HepG2 (cell line): Measurements from ENCODE around the gene BCCIP. TPM values are rescaled to one million over a fixed set of nuclear protein-coding genes. Genes with fewer than 3 reads are reported as not detected.

Experiments
- ATAC-seq: fragments of 200-7000 bp; cut with Tn5 transposase; 3 replicates; pipeline ENCODE4 v1.9.1; 2020; ENCODE audit warnings: mild to moderate bottlenecking, moderate library complexity
- BruUV-seq: library from RNA; stranded (reverse); fragments of 400-500 nt; replicated peaks from 2 replicates; lab custom pipeline; 2021; lab: Mats Ljungman, UMichigan
- CTCF ChIA-PET: fragments of 300-600 bp; formaldehyde crosslinking; extraction: SDS; loops from one replicate; lab custom pipeline; 2021; ENCODE audit warnings: low total read pairs, inconsistent platforms, low intra/inter-chr PET ratio; lab: Yijun Ruan, JAX
- POLR2A ChIA-PET: fragments of 350-600 bp; sonication (Branson Sonifier 250); formaldehyde crosslinking; loops from one replicate; lab custom pipeline; 2020; ENCODE audit warnings: antibody characterized with exemption, inconsistent platforms; lab: Yijun Ruan, JAX
- DNase-seq: peaks from one replicate; pipeline ENCODE4 v3.0.0-alpha.2; 2015; ENCODE audit warnings: low spot score
- FAIRE-seq: peaks from 3 replicates; lab custom pipeline; 2011; peaks lifted over from hg19 to GRCh38; lab: Jason Lieb, UNC
- H2AFZ ChIP-seq: one replicate; pipeline ENCODE4 v1.6.1; 2011; ENCODE audit warnings: low read length, inconsistent platforms
- H3K27ac ChIP-seq: fragments of 300-600 bp; 3 replicates; pipeline ENCODE4 v1.8.0; 2011; ENCODE audit warnings: mixed run types, mild to moderate bottlenecking, mixed read lengths, low read length, inconsistent platforms; ENCODE audit not compliant: insufficient read depth; ENCODE audit errors: extremely low read length
- H3K27me3 ChIP-seq, 2 experiments: fragments of 200-600 bp in 1 of 2; 2 replicates in 1 of 2; 3 replicates in 1 of 2; pipeline versions ENCODE4 v1.6.0 to v1.8.0; 2011; ENCODE audit warnings: low read length in 2 of 2, mild to moderate bottlenecking in 2 of 2, moderate library complexity in 2 of 2, inconsistent platforms in 1 of 2; ENCODE audit not compliant: insufficient read depth in 2 of 2, control insufficient read depth in 1 of 2
- H3K36me3 ChIP-seq, 2 experiments: fragments of 200-600 bp in 1 of 2; replicated peaks in 1 of 2; 2 replicates in 1 of 2; 3 replicates in 1 of 2; pipeline versions ENCODE4 v1.5.1 to v1.8.0; 2011; ENCODE audit warnings: low read length in 2 of 2, inconsistent platforms in 1 of 2; ENCODE audit not compliant: insufficient read depth in 2 of 2, control insufficient read depth in 1 of 2
- H3K4me1 ChIP-seq: 2 replicates; pipeline ENCODE4 v1.5.1; 2012; ENCODE audit warnings: low read length, inconsistent platforms; ENCODE audit not compliant: insufficient read depth
- H3K4me2 ChIP-seq: 2 replicates; pipeline ENCODE4 v1.6.0; 2011; ENCODE audit warnings: low read depth, low read length, inconsistent platforms
- H3K4me3 ChIP-seq, 3 experiments: fragments of 200-600 bp in 1 of 3; sonication (generic), shearing (Covaris generic) in 1 of 3; replicated peaks in 1 of 3; 2 replicates each; pipeline ENCODE4 v1.5.1; 2011 to 2016; ENCODE audit warnings: low read length in 3 of 3, inconsistent platforms in 2 of 3, low read depth in 2 of 3, mild to moderate bottlenecking in 2 of 3, control low read depth in 1 of 3, mixed read lengths in 1 of 3; ENCODE audit not compliant: insufficient read depth in 1 of 3
- H3K79me2 ChIP-seq: one replicate; pipeline ENCODE4 v1.6.1; 2011; ENCODE audit warnings: low read length, inconsistent platforms; ENCODE audit not compliant: insufficient read depth
- H3K9ac ChIP-seq: 2 replicates; pipeline ENCODE4 v1.6.0; 2011; ENCODE audit warnings: mild to moderate bottlenecking, low read depth, low read length, inconsistent platforms; ENCODE audit not compliant: insufficient read depth
- H3K9me3 ChIP-seq: 2 replicates; pipeline ENCODE4 v1.5.1; 2012; ENCODE audit warnings: mild to moderate bottlenecking, low read length
- H4K20me1 ChIP-seq: 2 replicates; pipeline ENCODE4 v1.6.0; 2011; ENCODE audit warnings: inconsistent platforms, mild to moderate bottlenecking, low read length, moderate library complexity; ENCODE audit not compliant: insufficient read depth
- GATAD2A ChIP-seq: IDR thresholded peaks from 2 replicates; pipeline ENCODE4 v1.6.1; 2016
- GPN1 ChIP-seq: sonication (generic); formaldehyde crosslinking; IDR thresholded peaks from 2 replicates; pipeline ENCODE4 v1.5.1; 2020; ENCODE audit warnings: missing genetic modification reagents, borderline replicate concordance
- JUN ChIP-seq: sonication (generic); formaldehyde crosslinking; IDR thresholded peaks from 2 replicates; pipeline ENCODE4 v1.4.0; 2020; ENCODE audit warnings: mild to moderate bottlenecking, missing genetic modification reagents
- PHF21A ChIP-seq: sonication (generic); formaldehyde crosslinking; IDR thresholded peaks from 2 replicates; pipeline ENCODE4 v1.5.0; 2020; ENCODE audit warnings: mild to moderate bottlenecking, missing genetic modification reagents
- SOX5 ChIP-seq: IDR thresholded peaks from 2 replicates; pipeline ENCODE4 v1.6.1; 2016; ENCODE audit warnings: borderline replicate concordance
- WGBS: methylation state at CpG from one replicate; pipeline ENCODE4 v1.1.6; 2017; ENCODE audit warnings: low lambda C conversion rate; 5-methylcytosine and 5-hydroxymethylcytosine counted together
- in situ Hi-C: cut with HindIII; loops from 2 replicates; pipeline ENCODE4 v1.10.0; 2017; ENCODE audit warnings: low pct_unique_long_range_greater_than_20kb; ENCODE audit not compliant: extremely low pct_ligation_motif_present
- intact Hi-C: fragments of 100-400 bp; cut with micrococcal nuclease; formaldehyde crosslinking; loops from one replicate; pipeline ENCODE4 v1.10.0; 2022; ENCODE audit not compliant: unreplicated experiment
- polyA plus RNA-seq, 8 experiments: library from polyadenylated mRNA; depleted of rRNA in 3 of 8; stranded (reverse) in 7 of 8; unstranded in 1 of 8; fragments of >200 nt; fragmentation: Illumina TruSeq in 4 of 8; extraction: Trizol in 4 of 8; gene quantifications; 2 replicates each; pipeline versions ENCODE4 v1.2.1 to v1.2.3, GENCODE V29; 2011 to 2016; ENCODE audit warnings: low read depth in 4 of 8, missing spikeins in 1 of 8, mixed read lengths in 1 of 8; ENCODE audit not compliant: insufficient read depth in 1 of 8
- total RNA-seq, 5 experiments: library from RNA; depleted of rRNA; stranded (reverse); fragments of >200 nt; fragmentation: Illumina TruSeq; extraction: Trizol; gene quantifications; 2 replicates each; pipeline ENCODE4 v1.2.3, GENCODE V29; 2016; ENCODE audit warnings: low read depth in 1 of 5
- TF ChIP-seq, protein P1 (sequence below): sonication (generic); formaldehyde crosslinking; IDR thresholded peaks from 2 replicates; pipeline ENCODE4 v1.9.0; 2021; ENCODE audit warnings: mild to moderate bottlenecking, missing genetic modification reagents

BCCIP gene
- total and polyA plus RNA-seq, 2 of the 13 experiments (the other 11 are each of a cell fraction or from before 2014, with no cell fraction given) = 37.0 to 132 TPM

DNA sequence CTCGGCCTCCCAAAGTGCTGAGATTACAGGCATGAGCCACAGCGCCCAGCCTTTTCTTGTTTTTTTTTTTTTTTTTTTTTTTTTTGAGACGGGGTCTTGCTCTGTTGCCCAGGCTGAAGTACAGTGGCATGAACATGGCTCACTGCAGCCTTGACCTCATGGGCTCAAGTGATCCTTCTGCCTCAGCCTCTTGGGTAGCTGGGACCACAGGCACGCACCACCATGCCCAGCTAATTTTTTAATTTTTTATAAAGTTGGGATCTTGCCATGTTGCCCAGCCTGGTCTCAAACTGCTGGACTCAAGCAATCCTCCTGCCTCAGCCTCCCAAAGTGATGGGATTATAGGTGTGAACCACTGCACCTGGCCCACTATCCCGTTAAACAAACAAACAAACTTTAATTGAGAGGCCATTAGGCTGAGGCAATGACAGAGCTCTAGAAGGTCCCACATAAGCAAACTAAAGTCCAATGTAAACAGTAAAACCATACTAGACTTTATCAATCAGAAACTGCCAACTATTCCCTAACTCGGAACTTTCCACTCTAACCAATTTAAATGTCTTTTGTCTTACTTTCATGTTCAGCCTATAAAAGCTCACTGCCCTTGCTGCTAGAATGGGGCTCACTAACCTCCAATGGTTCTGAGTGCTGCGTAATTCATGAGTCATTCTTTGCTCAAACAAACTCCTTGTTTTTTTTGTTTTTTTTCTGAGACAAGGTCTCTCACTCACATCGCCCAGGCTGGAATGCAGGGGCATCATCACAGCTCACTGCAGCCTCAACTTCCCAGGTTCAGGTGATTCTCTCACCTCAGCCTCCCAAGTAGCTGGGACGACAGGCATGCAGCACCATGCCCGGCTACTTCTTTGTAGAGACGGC lies 55.9 kb downstream of the BCCIP start (continued):
- TF ChIP-seq JUN (CRISPR knock-in tag) (peak; percentile 40; the same call in 1 of the 2 replicates), GPN1 (no peak), GATAD2A (CRISPR knock-in tag) (0 out of 2 replicates have a peak, but pooled peaks have one; percentile 28), SOX5 (CRISPR knock-in tag) (peak; percentile 34; the same call in 1 of the 2 replicates)

DNA sequence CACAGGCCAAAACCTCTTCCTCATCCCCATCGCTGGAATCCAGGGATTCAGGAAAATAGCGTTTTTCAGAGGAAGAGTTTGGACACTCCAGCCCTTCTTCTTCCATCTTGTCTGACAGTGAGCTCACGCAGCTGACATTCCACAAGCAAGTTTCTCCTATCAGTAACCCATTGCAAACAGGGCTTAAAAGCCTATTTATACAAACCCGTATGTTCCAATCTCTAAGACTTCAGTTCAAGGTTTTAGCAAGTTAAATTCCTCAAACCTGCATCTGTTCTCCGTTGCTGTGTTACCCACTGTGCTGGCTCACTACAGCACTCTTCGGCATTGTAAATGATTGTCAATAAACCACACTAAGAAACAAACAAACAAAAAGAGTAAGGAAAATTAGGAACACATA lies 57.4 kb downstream of the BCCIP start:
- no peak overlapping the region for H3K4me2 ChIP-seq
- peaks cover 0 to 8% of the 10 kb centered on the region in 2 experiments; a peak in 1 of 5 replicates for H3K36me3 ChIP-seq
- ChIA-PET CTCF (no interaction called here), POLR2A (no interaction called here)
- H3K9ac ChIP-seq = no peak overlapping the region
- DNase-seq (no peak), ATAC-seq (no peak), FAIRE-seq (no peak)
- no TSS peak for BruUV-seq
- TF ChIP-seq, protein P1, sequence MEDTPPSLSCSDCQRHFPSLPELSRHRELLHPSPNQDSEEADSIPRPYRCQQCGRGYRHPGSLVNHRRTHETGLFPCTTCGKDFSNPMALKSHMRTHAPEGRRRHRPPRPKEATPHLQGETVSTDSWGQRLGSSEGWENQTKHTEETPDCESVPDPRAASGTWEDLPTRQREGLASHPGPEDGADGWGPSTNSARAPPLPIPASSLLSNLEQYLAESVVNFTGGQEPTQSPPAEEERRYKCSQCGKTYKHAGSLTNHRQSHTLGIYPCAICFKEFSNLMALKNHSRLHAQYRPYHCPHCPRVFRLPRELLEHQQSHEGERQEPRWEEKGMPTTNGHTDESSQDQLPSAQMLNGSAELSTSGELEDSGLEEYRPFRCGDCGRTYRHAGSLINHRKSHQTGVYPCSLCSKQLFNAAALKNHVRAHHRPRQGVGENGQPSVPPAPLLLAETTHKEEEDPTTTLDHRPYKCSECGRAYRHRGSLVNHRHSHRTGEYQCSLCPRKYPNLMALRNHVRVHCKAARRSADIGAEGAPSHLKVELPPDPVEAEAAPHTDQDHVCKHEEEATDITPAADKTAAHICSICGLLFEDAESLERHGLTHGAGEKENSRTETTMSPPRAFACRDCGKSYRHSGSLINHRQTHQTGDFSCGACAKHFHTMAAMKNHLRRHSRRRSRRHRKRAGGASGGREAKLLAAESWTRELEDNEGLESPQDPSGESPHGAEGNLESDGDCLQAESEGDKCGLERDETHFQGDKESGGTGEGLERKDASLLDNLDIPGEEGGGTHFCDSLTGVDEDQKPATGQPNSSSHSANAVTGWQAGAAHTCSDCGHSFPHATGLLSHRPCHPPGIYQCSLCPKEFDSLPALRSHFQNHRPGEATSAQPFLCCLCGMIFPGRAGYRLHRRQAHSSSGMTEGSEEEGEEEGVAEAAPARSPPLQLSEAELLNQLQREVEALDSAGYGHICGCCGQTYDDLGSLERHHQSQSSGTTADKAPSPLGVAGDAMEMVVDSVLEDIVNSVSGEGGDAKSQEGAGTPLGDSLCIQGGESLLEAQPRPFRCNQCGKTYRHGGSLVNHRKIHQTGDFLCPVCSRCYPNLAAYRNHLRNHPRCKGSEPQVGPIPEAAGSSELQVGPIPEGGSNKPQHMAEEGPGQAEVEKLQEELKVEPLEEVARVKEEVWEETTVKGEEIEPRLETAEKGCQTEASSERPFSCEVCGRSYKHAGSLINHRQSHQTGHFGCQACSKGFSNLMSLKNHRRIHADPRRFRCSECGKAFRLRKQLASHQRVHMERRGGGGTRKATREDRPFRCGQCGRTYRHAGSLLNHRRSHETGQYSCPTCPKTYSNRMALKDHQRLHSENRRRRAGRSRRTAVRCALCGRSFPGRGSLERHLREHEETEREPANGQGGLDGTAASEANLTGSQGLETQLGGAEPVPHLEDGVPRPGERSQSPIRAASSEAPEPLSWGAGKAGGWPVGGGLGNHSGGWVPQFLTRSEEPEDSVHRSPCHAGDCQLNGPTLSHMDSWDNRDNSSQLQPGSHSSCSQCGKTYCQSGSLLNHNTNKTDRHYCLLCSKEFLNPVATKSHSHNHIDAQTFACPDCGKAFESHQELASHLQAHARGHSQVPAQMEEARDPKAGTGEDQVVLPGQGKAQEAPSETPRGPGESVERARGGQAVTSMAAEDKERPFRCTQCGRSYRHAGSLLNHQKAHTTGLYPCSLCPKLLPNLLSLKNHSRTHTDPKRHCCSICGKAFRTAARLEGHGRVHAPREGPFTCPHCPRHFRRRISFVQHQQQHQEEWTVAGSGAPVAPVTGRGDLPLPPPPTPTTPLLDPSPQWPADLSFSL = no peak
- no peak for TF ChIP-seq PHF21A (CRISPR knock-in tag)
- no peak overlapping the region for H3K4me3 ChIP-seq
- H3K27ac ChIP-seq = no peak overlapping the region
- WGBS = 83% methylated on average over 6 of the region's 6 CpGs
- intact Hi-C loops (no loop called here), in situ Hi-C loops (no loop called here)
- no peaks in the 10 kb centered on the region for H3K27me3 ChIP-seq
- H3K9me3 ChIP-seq = peaks cover 9% of the 10 kb centered on the region; the same call in 1 of the 2 replicates
- H4K20me1 ChIP-seq = no peaks in the 10 kb centered on the region
- no peaks in the 10 kb centered on the region for H3K79me2 ChIP-seq
- no peak overlapping the region for H2AFZ ChIP-seq
- H3K4me1 ChIP-seq = peaks cover 12% of the 10 kb centered on the region
